ENCODE measurements around the gene ZNF25.
"Not testable (repeated sequence)": the region's sequence is repeated elsewhere in the genome, so short reads cannot be mapped to it uniquely, and the experiment has no call there.

The ZNF25 gene

DNA sequence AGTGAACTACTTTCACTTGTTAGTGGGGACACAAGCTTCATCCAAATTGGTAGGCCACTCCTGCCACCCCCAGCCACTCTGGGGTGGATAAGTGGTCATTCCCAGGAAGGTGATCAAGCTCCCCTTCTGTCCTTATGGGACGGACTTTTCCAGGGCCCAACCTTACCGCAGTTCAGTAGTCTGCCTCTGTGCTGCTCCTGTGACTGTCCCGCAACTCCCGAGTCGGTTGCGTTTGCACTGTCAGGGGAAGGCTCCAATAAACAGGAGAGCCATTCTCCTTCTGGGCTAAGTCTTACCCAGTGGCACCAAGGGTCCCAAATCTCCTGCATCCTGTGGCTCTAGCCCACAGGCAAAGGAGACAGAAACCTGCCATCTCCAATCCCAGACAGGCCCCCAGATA lies 26.6 kb upstream of the ZNF25 start:
- H3K27ac ChIP-seq (replicated peaks; ENCODE audit: low read length) = no peak overlapping the region
- no peak overlapping the region for H3K9ac ChIP-seq (ENCODE audit: low read depth, low read length, poor library complexity)
- peaks cover 2% of the 10 kb centered on the region in 2 donors for H3K9me3 ChIP-seq (replicated peaks in 1 of 2; ENCODE audit: control insufficient read depth in 2 of 2, insufficient read depth in 1 of 2, low read depth in 1 of 2, low read length in 2 of 2)
- WGBS, 2 donors (ENCODE audit: extremely low coverage in 2 of 2, insufficient read length in 2 of 2, insufficient replicate concordance in 1 of 2) = no CpG with 5 or more reads among the region's 6 CpGs
- H3K4me1 ChIP-seq (ENCODE audit: control insufficient read depth in 2 of 2, insufficient read depth in 1 of 2, low read depth in 1 of 2, low read length in 2 of 2) = no peaks in the 10 kb centered on the region
- no peak overlapping the region for H2AFZ ChIP-seq (ENCODE audit: low read length)
- H2BK120ac ChIP-seq (ENCODE audit: low read depth, low read length) = no peak overlapping the region
- H3K14ac ChIP-seq (ENCODE audit: low read length) = no peak overlapping the region
- no peak overlapping the region for H3K23ac ChIP-seq (ENCODE audit: low read depth, low read length, poor library complexity)
- no peak overlapping the region for H2BK5ac ChIP-seq (ENCODE audit: low read length)
- H3K4ac ChIP-seq (ENCODE audit: low read length) = no peak overlapping the region
- H4K91ac ChIP-seq (ENCODE audit: low read depth, low read length, poor library complexity) = no peak overlapping the region
- no peak overlapping the region for H2BK15ac ChIP-seq (ENCODE audit: low read length)
- no peaks in the 10 kb centered on the region for H3K36me3 ChIP-seq (replicated peaks in 1 of 2; ENCODE audit: control insufficient read depth in 2 of 2, insufficient read depth in 2 of 2, low read length in 2 of 2)
- no peak for DNase-seq (ENCODE audit: low spot score)
- H4K8ac ChIP-seq (ENCODE audit: low read depth, low read length) = no peak overlapping the region
- no peak overlapping the region for H3K4me2 ChIP-seq (ENCODE audit: insufficient read depth, low read length, poor library complexity, severe bottlenecking)
- no peaks in the 10 kb centered on the region for H3K79me1 ChIP-seq (ENCODE audit: low read depth, low read length)
- no peak overlapping the region for H3K18ac ChIP-seq (ENCODE audit: low read length)
- H2AK5ac ChIP-seq (ENCODE audit: low read depth, low read length) = no peak overlapping the region
- H3K27me3 ChIP-seq (ENCODE audit: control insufficient read depth in 3 of 3, insufficient read depth in 3 of 3, low read depth in 1 of 3, low read length in 3 of 3) = peaks cover 0 to 3% (median 0%) of the 10 kb centered on the region in 3 experiments
- no peak overlapping the region for H3K4me3 ChIP-seq (ENCODE audit: low read length in 2 of 2)
- H2BK12ac ChIP-seq (ENCODE audit: low read length) = no peak overlapping the region

DNA sequence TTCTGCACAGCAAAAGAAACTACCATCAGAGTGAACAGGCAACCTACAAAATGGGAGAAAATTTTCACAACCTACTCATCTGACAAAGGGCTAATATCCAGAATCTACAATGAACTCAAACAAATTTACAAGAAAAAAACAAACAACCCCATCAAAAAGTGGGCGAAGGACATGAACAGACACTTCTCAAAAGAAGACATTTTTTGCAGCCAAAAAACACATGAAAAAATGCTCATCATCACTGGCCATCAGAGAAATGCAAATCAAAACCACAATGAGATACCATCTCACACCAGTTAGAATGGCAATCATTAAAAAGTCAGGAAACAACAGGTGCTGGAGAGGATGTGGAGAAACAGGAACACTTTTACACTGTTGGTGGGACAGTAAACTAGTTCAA lies 24.0 kb upstream of the ZNF25 start:
- not testable (repeated sequence) for H3K9me3 ChIP-seq (replicated peaks in 1 of 2; ENCODE audit: control insufficient read depth in 2 of 2, insufficient read depth in 1 of 2, low read depth in 1 of 2, low read length in 2 of 2); H2BK15ac ChIP-seq (ENCODE audit: low read length); H2BK12ac ChIP-seq (ENCODE audit: low read length); H2BK120ac ChIP-seq (ENCODE audit: low read depth, low read length); H3K27ac ChIP-seq (replicated peaks; ENCODE audit: low read length); H2AFZ ChIP-seq (ENCODE audit: low read length); H3K4me3 ChIP-seq (ENCODE audit: low read length in 2 of 2); H3K18ac ChIP-seq (ENCODE audit: low read length); H3K79me1 ChIP-seq (ENCODE audit: low read depth, low read length); DNase-seq (ENCODE audit: low spot score); H2BK5ac ChIP-seq (ENCODE audit: low read length); H2AK5ac ChIP-seq (ENCODE audit: low read depth, low read length); H3K14ac ChIP-seq (ENCODE audit: low read length); H3K36me3 ChIP-seq (replicated peaks in 1 of 2; ENCODE audit: control insufficient read depth in 2 of 2, insufficient read depth in 2 of 2, low read length in 2 of 2); H3K9ac ChIP-seq (ENCODE audit: low read depth, low read length, poor library complexity); H3K27me3 ChIP-seq (ENCODE audit: control insufficient read depth in 3 of 3, insufficient read depth in 3 of 3, low read depth in 1 of 3, low read length in 3 of 3); H3K4me1 ChIP-seq (ENCODE audit: control insufficient read depth in 2 of 2, insufficient read depth in 1 of 2, low read depth in 1 of 2, low read length in 2 of 2); H4K91ac ChIP-seq (ENCODE audit: low read depth, low read length, poor library complexity); H4K8ac ChIP-seq (ENCODE audit: low read depth, low read length); H3K23ac ChIP-seq (ENCODE audit: low read depth, low read length, poor library complexity); H3K4me2 ChIP-seq (ENCODE audit: insufficient read depth, low read length, poor library complexity, severe bottlenecking); H3K4ac ChIP-seq (ENCODE audit: low read length)
- WGBS, 2 donors (ENCODE audit: extremely low coverage in 2 of 2, insufficient read length in 2 of 2, insufficient replicate concordance in 1 of 2) = no CpG with 5 or more reads among the region's 1 CpG

- H2BK5ac ChIP-seq (ENCODE audit: low read length); H4K8ac ChIP-seq (ENCODE audit: low read depth, low read length); H2BK12ac ChIP-seq (ENCODE audit: low read length); H3K23ac ChIP-seq (ENCODE audit: low read depth, low read length, poor library complexity); H2AK5ac ChIP-seq (ENCODE audit: low read depth, low read length); H3K79me1 ChIP-seq (ENCODE audit: low read depth, low read length); H2AFZ ChIP-seq (ENCODE audit: low read length); H3K4me1 ChIP-seq (ENCODE audit: control insufficient read depth in 2 of 2, insufficient read depth in 1 of 2, low read depth in 1 of 2, low read length in 2 of 2); H3K4me2 ChIP-seq (ENCODE audit: insufficient read depth, low read length, poor library complexity, severe bottlenecking); H3K14ac ChIP-seq (ENCODE audit: low read length); H3K9me3 ChIP-seq (replicated peaks in 1 of 2; ENCODE audit: control insufficient read depth in 2 of 2, insufficient read depth in 1 of 2, low read depth in 1 of 2, low read length in 2 of 2); H3K4ac ChIP-seq (ENCODE audit: low read length); H2BK120ac ChIP-seq (ENCODE audit: low read depth, low read length); H3K27me3 ChIP-seq (ENCODE audit: control insufficient read depth in 3 of 3, insufficient read depth in 3 of 3, low read depth in 1 of 3, low read length in 3 of 3); H3K18ac ChIP-seq (ENCODE audit: low read length); H2BK15ac ChIP-seq (ENCODE audit: low read length); H3K27ac ChIP-seq (replicated peaks; ENCODE audit: low read length); DNase-seq (ENCODE audit: low spot score); H4K91ac ChIP-seq (ENCODE audit: low read depth, low read length, poor library complexity); H3K9ac ChIP-seq (ENCODE audit: low read depth, low read length, poor library complexity); H3K36me3 ChIP-seq (replicated peaks in 1 of 2; ENCODE audit: control insufficient read depth in 2 of 2, insufficient read depth in 2 of 2, low read length in 2 of 2); H3K4me3 ChIP-seq (ENCODE audit: low read length in 2 of 2): not testable (repeated sequence)
- no CpG with 5 or more reads among the region's 3 CpGs for WGBS, 2 donors (ENCODE audit: extremely low coverage in 2 of 2, insufficient read length in 2 of 2, insufficient replicate concordance in 1 of 2)
Measured at GRCh38 chr10:37998920-37999319, 22.5 kb upstream of the ZNF25 start.

- Histone ChIP-seq H3K27ac (replicated peaks; ENCODE audit: low read length) (no peak overlapping the region), H4K8ac (ENCODE audit: low read depth, low read length) (no peak overlapping the region), H3K9me3 (replicated peaks in 1 of 2; ENCODE audit: control insufficient read depth in 2 of 2, insufficient read depth in 1 of 2, low read depth in 1 of 2, low read length in 2 of 2) (peaks cover 0 to 17% of the 10 kb centered on the region in 2 donors), H3K4me2 (ENCODE audit: insufficient read depth, low read length, poor library complexity, severe bottlenecking) (no peak overlapping the region), H2AFZ (ENCODE audit: low read length) (no peak overlapping the region), H3K4ac (ENCODE audit: low read length) (no peak overlapping the region), H3K9ac (ENCODE audit: low read depth, low read length, poor library complexity) (no peak overlapping the region), H3K27me3 (ENCODE audit: control insufficient read depth in 3 of 3, insufficient read depth in 3 of 3, low read depth in 1 of 3, low read length in 3 of 3) (no peaks in the 10 kb centered on the region), H3K4me1 (ENCODE audit: control insufficient read depth in 2 of 2, insufficient read depth in 1 of 2, low read depth in 1 of 2, low read length in 2 of 2) (no peaks in the 10 kb centered on the region), H2AK5ac (ENCODE audit: low read depth, low read length) (no peak overlapping the region), H2BK15ac (ENCODE audit: low read length) (no peak overlapping the region), H3K14ac (ENCODE audit: low read length) (no peak overlapping the region), H2BK120ac (ENCODE audit: low read depth, low read length) (no peak overlapping the region), H4K91ac (ENCODE audit: low read depth, low read length, poor library complexity) (no peak overlapping the region), H3K36me3 (replicated peaks in 1 of 2; ENCODE audit: control insufficient read depth in 2 of 2, insufficient read depth in 2 of 2, low read length in 2 of 2) (no peaks in the 10 kb centered on the region), H2BK5ac (ENCODE audit: low read length) (no peak overlapping the region), H3K4me3 (ENCODE audit: low read length in 2 of 2) (no peak overlapping the region), H3K18ac (ENCODE audit: low read length) (no peak overlapping the region), H2BK12ac (ENCODE audit: low read length) (no peak overlapping the region), H3K23ac (ENCODE audit: low read depth, low read length, poor library complexity) (no peak overlapping the region), H3K79me1 (ENCODE audit: low read depth, low read length) (no peaks in the 10 kb centered on the region)
- WGBS, 2 donors (ENCODE audit: extremely low coverage in 2 of 2, insufficient read length in 2 of 2, insufficient replicate concordance in 1 of 2) = no CpG with 5 or more reads among the region's 3 CpGs
- no peak for DNase-seq (ENCODE audit: low spot score)
Measured at GRCh38 chr10:37992083-37992482, 15.6 kb upstream of the ZNF25 start.
